Tibial artery (tissue), 4 donors: ENCODE data around the gene MAN1C1.

Experiments used
- DNase-seq, 2 donors: peaks; one replicate each; pipeline ENCODE4 v3.0.0-alpha.2; 2019
- H3K27ac ChIP-seq, 2 donors: fragments of 200-600 bp; sonication (generic) in 1 of 2; 1 replicate in 1 of 2; 2 replicates in 1 of 2; pipeline ENCODE4 v1.5.1; 2018 to 2019; ENCODE audit warnings: mild to moderate bottlenecking in 1 of 2
- H3K27me3 ChIP-seq, 2 donors: fragments of 200-600 bp; sonication (generic) in 1 of 2; one replicate each; pipeline versions ENCODE4 v1.5.1 to v1.6.0; 2016 to 2019
- H3K36me3 ChIP-seq, 3 donors: fragments of 200-600 bp; sonication (generic) in 2 of 3; one replicate each; pipeline ENCODE4 v1.5.1; 2016 to 2019; ENCODE audit warnings: mild to moderate bottlenecking in 2 of 3
- H3K4me1 ChIP-seq, 4 donors: fragments of 200-600 bp; sonication (generic) in 2 of 4; 1 replicate in 3 of 4; 2 replicates in 1 of 4; pipeline ENCODE4 v1.5.1; 2016 to 2019
- H3K4me3 ChIP-seq, 2 donors: fragments of 200-600 bp; sonication (generic) in 1 of 2; 1 replicate in 1 of 2; 2 replicates in 1 of 2; pipeline ENCODE4 v1.5.1; 2018 to 2019; ENCODE audit warnings: mild to moderate bottlenecking in 2 of 2
- H3K9me3 ChIP-seq, 3 donors: fragments of 200-600 bp; sonication (generic) in 1 of 3; one replicate each; pipeline ENCODE4 v1.5.1; 2016 to 2019
- CTCF ChIP-seq, 2 experiments: fragments of 200-600 bp in 1 of 2; fragments of 450-650 bp in 1 of 2; IDR thresholded peaks; one replicate each; pipeline ENCODE4 v1.5.1; 2017 to 2019; ENCODE audit warnings: antibody characterized with exemption in 2 of 2, mild to moderate bottlenecking in 1 of 2, moderate library complexity in 1 of 2
- intact Hi-C: fragments of 100-400 bp; cut with DNase I; formaldehyde crosslinking; loops from one replicate; pipeline ENCODE4 v1.15.0; 2023; ENCODE audit warnings: low total_unique reads

Gene MAN1C1

DNA sequence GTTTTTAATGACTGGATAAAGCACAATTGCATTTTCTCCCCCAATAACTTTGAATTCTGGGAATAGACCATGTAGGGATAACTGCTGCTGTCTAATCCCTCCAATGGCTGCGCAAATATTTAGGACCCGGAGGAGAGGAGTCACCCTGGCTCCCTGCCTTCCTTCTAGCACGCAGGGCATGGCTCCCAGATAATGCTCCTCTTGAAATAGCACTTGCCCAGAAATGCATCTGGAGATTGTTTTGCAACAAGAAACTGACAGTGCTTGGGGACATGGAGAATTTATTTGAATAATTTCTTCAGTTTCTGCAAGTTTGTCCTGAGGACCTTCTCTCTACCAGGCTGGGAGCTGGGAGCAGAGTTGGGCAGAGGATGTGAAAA, 83.5 kb downstream of the MAN1C1 start:
- Histone ChIP-seq H3K36me3 (no peaks in the 10 kb centered on the region), H3K9me3 (no peaks in the 10 kb centered on the region), H3K27ac (peak overlapping the region; percentile 78 to 80), H3K4me3 (no peak overlapping the region), H3K27me3 (no peaks in the 10 kb centered on the region), H3K4me1 (peaks cover 13 to 90% (median 59%) of the 10 kb centered on the region in 4 donors)
- intact Hi-C loops: loop anchor here (5.0 kb wide), 1 partner anchor 42 kb away; no protein-coding TSS in a partner anchor
- peak; percentile 80 to 87 for DNase-seq
- no peak for TF ChIP-seq CTCF (IDR thresholded peaks at IDR 0.05)

DNA sequence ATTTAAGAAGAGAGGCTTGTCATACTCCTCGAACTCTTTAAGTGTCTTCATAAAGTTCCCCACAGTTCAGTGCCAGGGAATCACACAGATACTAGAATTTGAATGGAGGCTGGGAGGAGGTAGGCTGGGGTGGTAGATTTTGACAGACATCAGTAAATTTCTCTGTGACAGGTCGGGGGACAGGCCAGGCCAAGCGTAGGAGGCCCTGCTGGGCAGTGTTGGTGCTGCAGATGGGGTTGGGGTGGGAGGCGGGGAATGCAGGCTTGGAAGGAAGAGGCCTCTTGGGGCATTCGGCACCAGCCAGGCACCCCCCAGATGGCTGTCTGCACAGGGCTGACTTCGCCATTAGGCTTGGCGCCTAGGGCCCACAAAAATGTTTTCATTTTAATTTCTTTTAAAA, 84.0 kb downstream of the MAN1C1 start:
- peaks cover 13 to 85% (median 54%) of the 10 kb centered on the region in 4 donors for H3K4me1 ChIP-seq

GRCh38 chr1:25701030-25701785, 84.6 kb downstream of the MAN1C1 start:
- no peak for TF ChIP-seq CTCF (IDR thresholded peaks at IDR 0.05)
- peaks cover 13 to 82% (median 49%) of the 10 kb centered on the region in 4 donors for H3K4me1 ChIP-seq
- H3K36me3 ChIP-seq: no peaks in the 10 kb centered on the region
- intact Hi-C loops: loop anchor here (5.0 kb wide), 1 partner anchor 41 kb away; no protein-coding TSS in a partner anchor
- no peaks in the 10 kb centered on the region for H3K27me3 ChIP-seq
- DNase-seq: no peak
- H3K27ac ChIP-seq: peak overlapping the region; percentile 78 to 80
- no peaks in the 10 kb centered on the region for H3K9me3 ChIP-seq
- no peak overlapping the region for H3K4me3 ChIP-seq

More for the DNA sequence above, 84.0 kb downstream of the MAN1C1 start:
- peak overlapping the region; percentile 78 to 80 for H3K27ac ChIP-seq
- peak; percentile 30 to 36 for TF ChIP-seq CTCF (IDR thresholded peaks at IDR 0.05)
- H3K9me3 ChIP-seq: no peaks in the 10 kb centered on the region
- H3K4me3 ChIP-seq: no peak overlapping the region
- H3K27me3 ChIP-seq: no peaks in the 10 kb centered on the region
- DNase-seq: no peak
- intact Hi-C loops: loop anchor here (5.0 kb wide), 1 partner anchor 42 kb away; no protein-coding TSS in a partner anchor
- H3K36me3 ChIP-seq: no peaks in the 10 kb centered on the region

DNA sequence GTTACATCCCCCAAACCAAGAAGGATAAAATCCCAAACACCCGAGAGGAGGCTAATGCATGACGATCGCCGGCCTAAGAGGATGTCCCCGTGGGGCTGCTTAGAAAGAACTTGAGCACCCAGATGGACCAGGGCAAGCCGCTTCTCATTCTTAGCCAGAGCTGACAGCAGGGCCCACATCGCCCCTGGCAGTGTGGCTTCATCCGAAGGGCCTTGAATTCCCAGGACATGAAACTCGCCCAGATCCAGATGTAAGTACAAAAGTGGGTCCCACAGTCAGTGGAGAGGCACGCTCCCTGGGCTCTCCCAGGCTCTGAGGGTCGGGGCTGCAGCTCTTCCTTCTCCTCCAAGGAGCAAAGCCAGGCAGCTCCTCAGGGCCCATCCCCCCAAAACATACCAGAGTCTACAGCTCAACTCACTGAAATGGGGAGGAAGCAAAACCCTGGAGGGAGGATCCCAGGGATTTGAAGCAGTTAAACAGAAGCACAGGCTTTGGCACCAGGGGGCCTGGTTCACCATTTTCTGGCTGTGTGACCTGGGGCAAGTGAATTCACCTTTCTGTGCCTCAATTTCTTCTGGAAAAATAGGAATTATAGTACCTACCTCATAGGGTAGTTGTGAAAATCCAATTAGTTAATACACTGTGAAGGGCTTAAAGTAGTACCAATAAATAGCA, 85.6 kb downstream of the MAN1C1 start:
- Histone ChIP-seq H3K27me3 (no peaks in the 10 kb centered on the region), H3K9me3 (no peaks in the 10 kb centered on the region), H3K4me1 (peaks cover 13 to 82% (median 46%) of the 10 kb centered on the region in 4 donors), H3K4me3 (no peak overlapping the region), H3K27ac (peak overlapping the region; percentile 20 to 78), H3K36me3 (no peaks in the 10 kb centered on the region)
- intact Hi-C loops: loop anchor here (5.0 kb wide), 1 partner anchor 40 kb away; no protein-coding TSS in a partner anchor
- DNase-seq: no peak
- no peak for TF ChIP-seq CTCF (IDR thresholded peaks at IDR 0.05)

GRCh38 chr1:25703041-25703440, 86.5 kb downstream of the MAN1C1 start:
- H3K27me3 ChIP-seq: no peaks in the 10 kb centered on the region
- H3K27ac ChIP-seq: no peak overlapping the region
- H3K4me1 ChIP-seq: peaks cover 13 to 79% (median 39%) of the 10 kb centered on the region in 4 donors
- H3K4me3 ChIP-seq: no peak overlapping the region
- H3K36me3 ChIP-seq: no peaks in the 10 kb centered on the region
- no peak for TF ChIP-seq CTCF (IDR thresholded peaks at IDR 0.05)
- no peaks in the 10 kb centered on the region for H3K9me3 ChIP-seq
- DNase-seq: no peak
- intact Hi-C loops: loop anchor here (5.0 kb wide), 1 partner anchor 39 kb away; no protein-coding TSS in a partner anchor
